Activated CD8-positive, alpha-beta memory T cell treated with anti-CD3 and anti-CD28 coated beads, Interleukin-2, amount 50 U/mL, for 1 hour (primary cell): Measurements from ENCODE around the gene CCDC88C.

ENCODE experiments used
- DNase-seq: peaks from one replicate; pipeline ENCODE4 v3.0.0-alpha.2; 2020; ENCODE audit errors: extremely low read depth

CCDC88C gene

GRCh38 chr14:91399868-91400640 lies 17.6 kb downstream of the CCDC88C start:
- DNase-seq: no peak

- no peak for DNase-seq
Observed at GRCh38 chr14:91398707-91399106, 18.9 kb downstream of the CCDC88C start.

- DNase-seq: no peak
Observed at GRCh38 chr14:91397965-91398591, 19.5 kb downstream of the CCDC88C start.

- no peak for DNase-seq
Observed at GRCh38 chr14:91396959-91397815, 20.4 kb downstream of the CCDC88C start.

- DNase-seq: no peak
Observed at GRCh38 chr14:91396013-91396660, 21.5 kb downstream of the CCDC88C start.

- no peak for DNase-seq
Observed at GRCh38 chr14:91395466-91395865, 22.2 kb downstream of the CCDC88C start.

GRCh38 chr14:91394105-91395081 lies 23.2 kb downstream of the CCDC88C start:
- DNase-seq: no peak

- DNase-seq: no peak
Observed at GRCh38 chr14:91392623-91393303, 24.9 kb downstream of the CCDC88C start.

- DNase-seq: no peak
Observed at GRCh38 chr14:91390165-91390778, 27.3 kb downstream of the CCDC88C start.

GRCh38 chr14:91389150-91389549 lies 28.5 kb downstream of the CCDC88C start:
- DNase-seq: no peak

GRCh38 chr14:91388551-91388975 lies 29.1 kb downstream of the CCDC88C start:
- DNase-seq: no peak

- no peak for DNase-seq
Observed at GRCh38 chr14:91387951-91388381, 29.7 kb downstream of the CCDC88C start.

- no peak for DNase-seq
Observed at GRCh38 chr14:91387169-91387835, 30.3 kb downstream of the CCDC88C start.

- DNase-seq: no peak
Observed at GRCh38 chr14:91385697-91386096, 31.9 kb downstream of the CCDC88C start.

- no peak for DNase-seq
Observed at GRCh38 chr14:91385224-91385623, 32.4 kb downstream of the CCDC88C start.

GRCh38 chr14:91383439-91383838 lies 34.2 kb downstream of the CCDC88C start:
- no peak for DNase-seq

GRCh38 chr14:91381801-91382670 lies 35.6 kb downstream of the CCDC88C start:
- no peak for DNase-seq
